G401.6 (cell line): ENCODE results near the gene LARP1.
"Not testable (repeated sequence)": the region's sequence is repeated elsewhere in the genome, so short reads cannot be mapped to it uniquely, and the experiment has no call there.

ENCODE experiments used
- FAIRE-seq: peaks from 2 replicates; lab custom pipeline; 2012; peaks lifted over from hg19 to GRCh38; lab: Jason Lieb, UNC

Gene LARP1

GRCh38 chr5:154755361-154756008 lies at the start of gene LARP1:
Gene LARP1, plus strand, starts transcription at chr5:154755377. Its CDS starts 381 bp downstream, at chr5:154755758.
- FAIRE-seq: no peak

- no peak for FAIRE-seq
Observed at GRCh38 chr5:154706416-154706815, 48.8 kb upstream of the LARP1 start.

- FAIRE-seq: no peak
Observed at GRCh38 chr5:154707641-154708040, 47.5 kb upstream of the LARP1 start.

GRCh38 chr5:154708207-154708606 lies 47.0 kb upstream of the LARP1 start:
- no peak for FAIRE-seq

- no peak for FAIRE-seq
Observed at GRCh38 chr5:154708846-154709245, 46.3 kb upstream of the LARP1 start.

- FAIRE-seq: no peak
Observed at GRCh38 chr5:154709368-154710305, 45.5 kb upstream of the LARP1 start.

- no peak for FAIRE-seq
Observed at GRCh38 chr5:154712518-154713437, 42.4 kb upstream of the LARP1 start.

GRCh38 chr5:154713615-154714125 lies 41.5 kb upstream of the LARP1 start:
- FAIRE-seq: no peak

GRCh38 chr5:154714266-154714986 lies 40.8 kb upstream of the LARP1 start:
- FAIRE-seq: no peak

- no peak for FAIRE-seq
Observed at GRCh38 chr5:154721481-154722058, 33.6 kb upstream of the LARP1 start.

- FAIRE-seq: no peak
Observed at GRCh38 chr5:154722097-154722496, 33.1 kb upstream of the LARP1 start.

- FAIRE-seq: no peak
Observed at GRCh38 chr5:154722936-154723335, 32.2 kb upstream of the LARP1 start.

GRCh38 chr5:154723740-154724505 lies 31.3 kb upstream of the LARP1 start:
- FAIRE-seq: no peak

GRCh38 chr5:154727361-154727760 lies 27.8 kb upstream of the LARP1 start:
- FAIRE-seq: no peak

- FAIRE-seq: no peak
Observed at GRCh38 chr5:154728939-154729588, 26.1 kb upstream of the LARP1 start.

- FAIRE-seq: no peak
Observed at GRCh38 chr5:154729613-154730012, 25.6 kb upstream of the LARP1 start.

- FAIRE-seq: not testable (repeated sequence)
Observed at GRCh38 chr5:154730761-154731160, 24.4 kb upstream of the LARP1 start.

- no peak for FAIRE-seq
Observed at GRCh38 chr5:154732212-154732611, 23.0 kb upstream of the LARP1 start.

GRCh38 chr5:154734370-154735248 lies 20.6 kb upstream of the LARP1 start:
- FAIRE-seq: no peak
